HepG2 (cell line): ENCODE results near the gene RXFP2.

Experiments
- CBX5 ChIP-seq: sonication (generic); formaldehyde crosslinking; IDR thresholded peaks from 2 replicates; pipeline ENCODE4 v1.4.0; 2020; ENCODE audit warnings: missing genetic modification reagents, borderline replicate concordance
- ELF3 ChIP-seq: IDR thresholded peaks from 2 replicates; pipeline ENCODE4 v1.6.1; 2016; ENCODE audit warnings: missing genetic modification reagents, missing compliant biosample characterization
- EP300 ChIP-seq, 3 experiments: sonication (generic) in 1 of 3; formaldehyde crosslinking in 1 of 3; IDR thresholded peaks; 2 replicates each; pipeline versions ENCODE4 v1.5.1 to v1.6.1; 2011 to 2020; ENCODE audit warnings: low read depth in 2 of 3, low read length in 2 of 3, borderline replicate concordance in 1 of 3, improper control_type of control experiment in 1 of 3, mild to moderate bottlenecking in 1 of 3, missing genetic modification reagents in 1 of 3, moderate library complexity in 1 of 3
- NFE2L2 ChIP-seq: fragments of 150-350 bp; IDR thresholded peaks from 2 replicates; pipeline ENCODE4 v1.6.1; 2014; ENCODE audit warnings: low read length
- POLR2A ChIP-seq, 2 experiments: IDR thresholded peaks; 2 replicates each; pipeline ENCODE4 v1.6.1; 2011; ENCODE audit warnings: low read depth in 2 of 2, low read length in 2 of 2, mild to moderate bottlenecking in 1 of 2, moderate library complexity in 1 of 2; ENCODE audit not compliant: insufficient read depth in 1 of 2
- POLR2AphosphoS5 ChIP-seq: IDR thresholded peaks from 2 replicates; pipeline ENCODE4 v1.6.1; 2012; ENCODE audit warnings: low read depth, low read length
- ZFX ChIP-seq: sonication (generic); formaldehyde crosslinking; IDR thresholded peaks from 2 replicates; pipeline ENCODE4 v1.4.0; 2020; ENCODE audit warnings: mild to moderate bottlenecking, low read depth, missing genetic modification reagents, moderate library complexity
- TF ChIP-seq, protein P1 (sequence below): IDR thresholded peaks from 2 replicates; pipeline ENCODE4 v1.6.1; 2018; ENCODE audit warnings: missing genetic modification reagents, mild to moderate bottlenecking, missing compliant biosample characterization
- TF ChIP-seq, protein P2 (sequence below): sonication (generic); formaldehyde crosslinking; IDR thresholded peaks from 2 replicates; pipeline ENCODE4 v1.4.0; 2020; ENCODE audit warnings: missing genetic modification reagents
- TF ChIP-seq, protein P3 (sequence below): sonication (generic); formaldehyde crosslinking; IDR thresholded peaks from 2 replicates; pipeline ENCODE4 v1.5.0; 2020; ENCODE audit warnings: mild to moderate bottlenecking, missing genetic modification reagents, moderate library complexity

DNA sequence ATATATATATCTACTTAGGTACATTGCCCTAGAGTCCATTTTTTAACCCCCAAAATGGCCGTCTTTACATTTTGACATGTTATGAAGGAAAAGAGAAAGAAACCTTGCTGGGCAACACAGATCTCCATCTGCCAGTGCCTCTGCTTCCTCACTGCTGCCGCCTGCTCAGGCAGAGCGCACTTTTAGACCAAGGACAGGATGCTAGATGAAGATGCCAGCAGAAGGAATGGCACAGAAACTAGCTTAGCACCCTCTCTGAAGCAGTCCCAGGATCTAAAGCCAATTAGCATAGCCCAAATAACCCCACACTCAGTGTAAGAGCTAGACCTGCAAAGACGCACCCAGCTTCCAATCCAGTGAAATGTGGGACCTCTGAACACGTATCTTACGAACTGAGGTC is 111.9 kb downstream of the RXFP2 start:
- TF ChIP-seq CBX5 (no peak), EP300 (IDR thresholded peaks at IDR 0.05; ENCODE audit: low read depth in 2 of 2, low read length in 2 of 2) (no peak), EP300 (CRISPR knock-in tag; IDR thresholded peaks at IDR 0.05; ENCODE audit: borderline replicate concordance) (no peak), POLR2A (IDR thresholded peaks at IDR 0.05; ENCODE audit: insufficient read depth in 1 of 2, low read depth in 2 of 2, low read length in 2 of 2) (no peak), NFE2L2 (no peak), POLR2AphosphoS5 (no peak), ELF3 (CRISPR knock-in tag) (no peak), ZFX (CRISPR knock-in tag) (no peak)
- TF ChIP-seq, protein P1, sequence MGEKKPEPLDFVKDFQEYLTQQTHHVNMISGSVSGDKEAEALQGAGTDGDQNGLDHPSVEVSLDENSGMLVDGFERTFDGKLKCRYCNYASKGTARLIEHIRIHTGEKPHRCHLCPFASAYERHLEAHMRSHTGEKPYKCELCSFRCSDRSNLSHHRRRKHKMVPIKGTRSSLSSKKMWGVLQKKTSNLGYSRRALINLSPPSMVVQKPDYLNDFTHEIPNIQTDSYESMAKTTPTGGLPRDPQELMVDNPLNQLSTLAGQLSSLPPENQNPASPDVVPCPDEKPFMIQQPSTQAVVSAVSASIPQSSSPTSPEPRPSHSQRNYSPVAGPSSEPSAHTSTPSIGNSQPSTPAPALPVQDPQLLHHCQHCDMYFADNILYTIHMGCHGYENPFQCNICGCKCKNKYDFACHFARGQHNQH: no peak
- TF ChIP-seq, protein P2, sequence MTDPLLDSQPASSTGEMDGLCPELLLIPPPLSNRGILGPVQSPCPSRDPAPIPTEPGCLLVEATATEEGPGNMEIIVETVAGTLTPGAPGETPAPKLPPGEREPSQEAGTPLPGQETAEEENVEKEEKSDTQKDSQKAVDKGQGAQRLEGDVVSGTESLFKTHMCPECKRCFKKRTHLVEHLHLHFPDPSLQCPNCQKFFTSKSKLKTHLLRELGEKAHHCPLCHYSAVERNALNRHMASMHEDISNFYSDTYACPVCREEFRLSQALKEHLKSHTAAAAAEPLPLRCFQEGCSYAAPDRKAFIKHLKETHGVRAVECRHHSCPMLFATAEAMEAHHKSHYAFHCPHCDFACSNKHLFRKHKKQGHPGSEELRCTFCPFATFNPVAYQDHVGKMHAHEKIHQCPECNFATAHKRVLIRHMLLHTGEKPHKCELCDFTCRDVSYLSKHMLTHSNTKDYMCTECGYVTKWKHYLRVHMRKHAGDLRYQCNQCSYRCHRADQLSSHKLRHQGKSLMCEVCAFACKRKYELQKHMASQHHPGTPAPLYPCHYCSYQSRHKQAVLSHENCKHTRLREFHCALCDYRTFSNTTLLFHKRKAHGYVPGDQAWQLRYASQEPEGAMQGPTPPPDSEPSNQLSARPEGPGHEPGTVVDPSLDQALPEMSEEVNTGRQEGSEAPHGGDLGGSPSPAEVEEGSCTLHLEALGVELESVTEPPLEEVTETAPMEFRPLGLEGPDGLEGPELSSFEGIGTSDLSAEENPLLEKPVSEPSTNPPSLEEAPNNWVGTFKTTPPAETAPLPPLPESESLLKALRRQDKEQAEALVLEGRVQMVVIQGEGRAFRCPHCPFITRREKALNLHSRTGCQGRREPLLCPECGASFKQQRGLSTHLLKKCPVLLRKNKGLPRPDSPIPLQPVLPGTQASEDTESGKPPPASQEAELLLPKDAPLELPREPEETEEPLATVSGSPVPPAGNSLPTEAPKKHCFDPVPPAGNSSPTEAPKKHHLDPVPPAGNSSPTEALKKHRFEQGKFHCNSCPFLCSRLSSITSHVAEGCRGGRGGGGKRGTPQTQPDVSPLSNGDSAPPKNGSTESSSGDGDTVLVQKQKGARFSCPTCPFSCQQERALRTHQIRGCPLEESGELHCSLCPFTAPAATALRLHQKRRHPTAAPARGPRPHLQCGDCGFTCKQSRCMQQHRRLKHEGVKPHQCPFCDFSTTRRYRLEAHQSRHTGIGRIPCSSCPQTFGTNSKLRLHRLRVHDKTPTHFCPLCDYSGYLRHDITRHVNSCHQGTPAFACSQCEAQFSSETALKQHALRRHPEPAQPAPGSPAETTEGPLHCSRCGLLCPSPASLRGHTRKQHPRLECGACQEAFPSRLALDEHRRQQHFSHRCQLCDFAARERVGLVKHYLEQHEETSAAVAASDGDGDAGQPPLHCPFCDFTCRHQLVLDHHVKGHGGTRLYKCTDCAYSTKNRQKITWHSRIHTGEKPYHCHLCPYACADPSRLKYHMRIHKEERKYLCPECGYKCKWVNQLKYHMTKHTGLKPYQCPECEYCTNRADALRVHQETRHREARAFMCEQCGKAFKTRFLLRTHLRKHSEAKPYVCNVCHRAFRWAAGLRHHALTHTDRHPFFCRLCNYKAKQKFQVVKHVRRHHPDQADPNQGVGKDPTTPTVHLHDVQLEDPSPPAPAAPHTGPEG: no peak
- TF ChIP-seq, protein P3, sequence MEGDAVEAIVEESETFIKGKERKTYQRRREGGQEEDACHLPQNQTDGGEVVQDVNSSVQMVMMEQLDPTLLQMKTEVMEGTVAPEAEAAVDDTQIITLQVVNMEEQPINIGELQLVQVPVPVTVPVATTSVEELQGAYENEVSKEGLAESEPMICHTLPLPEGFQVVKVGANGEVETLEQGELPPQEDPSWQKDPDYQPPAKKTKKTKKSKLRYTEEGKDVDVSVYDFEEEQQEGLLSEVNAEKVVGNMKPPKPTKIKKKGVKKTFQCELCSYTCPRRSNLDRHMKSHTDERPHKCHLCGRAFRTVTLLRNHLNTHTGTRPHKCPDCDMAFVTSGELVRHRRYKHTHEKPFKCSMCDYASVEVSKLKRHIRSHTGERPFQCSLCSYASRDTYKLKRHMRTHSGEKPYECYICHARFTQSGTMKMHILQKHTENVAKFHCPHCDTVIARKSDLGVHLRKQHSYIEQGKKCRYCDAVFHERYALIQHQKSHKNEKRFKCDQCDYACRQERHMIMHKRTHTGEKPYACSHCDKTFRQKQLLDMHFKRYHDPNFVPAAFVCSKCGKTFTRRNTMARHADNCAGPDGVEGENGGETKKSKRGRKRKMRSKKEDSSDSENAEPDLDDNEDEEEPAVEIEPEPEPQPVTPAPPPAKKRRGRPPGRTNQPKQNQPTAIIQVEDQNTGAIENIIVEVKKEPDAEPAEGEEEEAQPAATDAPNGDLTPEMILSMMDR (CRISPR knock-in tag): no peak
